Stimulated activated CD8-positive, alpha-beta memory T cell treated with anti-CD3 and anti-CD28 coated beads, Interleukin-15, amount 100 ng/mL, for 24 hours (primary cell): ENCODE results near the gene OR51E1.

ENCODE experiments used
- DNase-seq: peaks from one replicate; pipeline ENCODE4 v3.0.0-alpha.2; 2020; ENCODE audit warnings: low read depth

Gene OR51E1, protein sequence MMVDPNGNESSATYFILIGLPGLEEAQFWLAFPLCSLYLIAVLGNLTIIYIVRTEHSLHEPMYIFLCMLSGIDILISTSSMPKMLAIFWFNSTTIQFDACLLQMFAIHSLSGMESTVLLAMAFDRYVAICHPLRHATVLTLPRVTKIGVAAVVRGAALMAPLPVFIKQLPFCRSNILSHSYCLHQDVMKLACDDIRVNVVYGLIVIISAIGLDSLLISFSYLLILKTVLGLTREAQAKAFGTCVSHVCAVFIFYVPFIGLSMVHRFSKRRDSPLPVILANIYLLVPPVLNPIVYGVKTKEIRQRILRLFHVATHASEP

DNA sequence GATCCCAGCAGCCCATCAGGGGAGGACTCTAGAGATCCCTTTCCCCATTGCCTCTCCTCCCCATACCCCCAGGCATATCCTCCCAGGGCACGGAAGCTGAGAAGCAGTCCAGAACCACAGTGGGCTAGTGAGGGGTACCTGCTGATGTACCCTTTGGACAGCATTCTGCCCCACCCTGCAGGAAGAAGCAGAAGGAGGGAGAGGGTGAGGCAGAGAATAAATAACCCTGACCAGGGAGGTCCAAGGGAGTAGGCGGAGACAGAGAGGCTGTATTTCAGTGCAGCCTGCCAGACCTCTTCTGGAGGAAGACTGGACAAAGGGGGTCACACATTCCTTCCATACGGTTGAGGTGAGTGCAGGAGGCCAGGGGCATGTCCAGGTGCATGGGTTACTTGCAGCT lies at the start of gene OR51E1:
TSS of gene OR51E1 (plus strand) at position 301 of the 400 bp plus-strand sequence. CDS start 8,545 bp downstream, outside the sequence.
- no peak for DNase-seq

DNA sequence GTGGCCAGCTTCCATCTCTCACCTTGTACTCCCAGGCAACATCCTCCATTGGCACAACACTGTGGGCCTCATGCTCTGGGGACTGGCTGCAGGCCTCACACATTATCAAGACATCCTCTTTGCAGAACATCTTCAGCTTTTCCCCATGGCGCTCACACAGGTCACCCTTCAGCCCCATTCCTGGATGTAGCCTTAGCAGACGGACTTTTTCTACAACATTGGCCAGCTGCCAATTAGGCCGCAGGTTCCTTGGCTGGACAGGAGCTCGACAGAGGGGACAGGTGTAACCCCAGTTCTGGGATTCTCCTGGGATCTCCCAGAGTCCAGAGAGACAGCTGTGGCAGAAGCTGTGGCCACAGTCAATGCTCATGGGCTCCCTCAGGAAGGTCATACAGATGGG lies 38.7 kb upstream of the OR51E1 start:
- no peak for DNase-seq

DNA sequence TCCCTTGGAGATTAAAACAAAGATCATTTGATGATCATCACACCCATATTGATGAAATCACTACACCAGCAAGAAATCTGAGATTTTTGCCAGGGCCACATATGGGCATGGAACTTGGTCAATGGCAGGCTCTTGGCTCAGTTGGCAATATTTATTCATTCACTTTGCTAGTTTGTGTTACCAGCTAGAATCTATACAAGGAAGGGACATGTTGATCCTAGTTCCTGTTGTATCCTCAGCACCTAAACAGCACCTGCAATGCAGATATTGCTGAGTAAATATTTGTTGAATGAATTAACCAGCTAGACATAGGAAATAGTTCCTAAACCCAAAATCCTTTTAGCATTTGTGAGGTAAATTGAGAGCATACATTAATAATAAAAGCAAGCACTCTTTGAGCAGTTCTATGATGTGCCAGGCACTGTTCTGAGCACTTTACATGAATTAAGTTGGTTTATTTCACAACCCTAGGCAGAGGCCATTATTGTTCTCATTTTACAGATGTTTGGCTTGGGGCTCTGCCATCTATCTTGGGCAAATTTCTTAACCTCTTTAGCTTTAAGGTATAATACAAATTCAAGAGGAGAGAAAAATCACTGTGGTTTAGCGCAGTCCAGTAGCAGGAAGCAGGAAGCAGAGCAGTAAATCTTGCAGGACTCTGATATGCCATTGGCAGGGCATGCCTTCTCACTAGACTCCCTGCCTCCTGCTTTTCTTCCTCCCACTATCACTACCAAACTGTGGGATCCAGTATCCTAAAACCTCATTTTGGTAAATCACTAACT lies 37.4 kb upstream of the OR51E1 start:
- no peak for DNase-seq

DNA sequence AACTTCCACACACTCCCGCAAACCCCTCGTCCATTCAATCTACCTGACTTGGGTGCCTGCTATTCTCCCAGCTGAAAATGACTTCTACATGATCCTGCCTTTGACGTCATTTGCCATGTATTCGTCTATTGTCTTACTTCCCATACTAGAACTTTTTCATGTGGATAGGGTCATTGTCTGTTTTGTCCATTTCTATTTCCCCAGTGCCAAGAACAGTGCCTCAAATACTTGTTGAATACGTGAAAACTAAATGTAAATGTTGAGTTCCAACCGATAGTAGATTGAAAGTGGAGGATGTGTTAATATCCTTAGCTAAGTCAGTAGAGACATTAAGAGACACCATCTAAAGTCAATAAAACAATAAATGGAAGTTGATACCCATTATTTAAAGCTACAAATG lies 36.7 kb upstream of the OR51E1 start:
- no peak for DNase-seq

DNA sequence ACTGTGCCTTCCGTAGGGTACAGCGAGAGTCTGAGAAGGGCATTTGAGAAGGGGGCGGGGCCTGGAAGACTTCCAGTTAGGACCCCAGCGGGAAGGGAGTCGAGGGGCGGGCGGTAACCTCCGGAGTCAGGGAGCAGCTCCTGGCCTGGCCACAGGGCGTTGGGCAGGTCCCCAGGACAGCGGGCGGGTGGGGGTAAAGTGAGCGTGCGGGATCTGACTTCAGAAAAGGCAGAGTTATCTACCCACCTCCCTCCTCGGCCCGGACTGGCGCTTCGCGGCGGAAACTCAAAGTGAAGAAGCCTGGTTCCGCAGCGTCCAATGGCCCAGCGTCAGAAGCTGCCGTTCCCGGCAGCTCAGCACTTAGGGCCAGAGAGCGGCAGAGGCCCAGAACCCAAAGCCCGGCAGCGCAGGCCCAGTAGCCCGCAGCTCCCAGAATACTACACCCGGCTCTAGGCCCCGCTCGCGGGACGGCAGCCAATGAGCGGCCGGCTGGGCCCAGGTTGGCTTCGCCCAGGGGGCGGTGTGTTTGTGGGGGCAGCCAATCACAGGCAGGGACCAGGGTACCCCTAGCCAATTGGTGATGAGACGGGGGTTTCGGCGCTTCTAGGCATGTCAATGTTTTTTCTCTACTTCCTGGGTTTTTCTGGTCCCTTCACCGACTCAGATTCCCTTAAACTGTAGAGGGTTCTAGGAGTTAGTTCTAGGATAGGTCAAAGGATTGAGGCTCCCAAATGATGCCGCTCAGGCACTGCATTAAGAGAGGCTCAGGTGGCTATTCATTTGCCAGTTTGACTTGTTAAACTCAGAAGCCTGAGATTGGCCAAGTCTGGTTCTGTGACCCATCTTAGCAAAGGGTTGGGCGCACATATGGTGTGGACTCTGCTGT lies 35.8 kb upstream of the OR51E1 start, which contains the start of gene TRIM68:
TSS of gene TRIM68 (minus strand) at position 451 of the 886 bp plus-strand sequence. CDS start 2,727 bp downstream, outside the sequence.
- DNase-seq: peak; percentile 78

DNA sequence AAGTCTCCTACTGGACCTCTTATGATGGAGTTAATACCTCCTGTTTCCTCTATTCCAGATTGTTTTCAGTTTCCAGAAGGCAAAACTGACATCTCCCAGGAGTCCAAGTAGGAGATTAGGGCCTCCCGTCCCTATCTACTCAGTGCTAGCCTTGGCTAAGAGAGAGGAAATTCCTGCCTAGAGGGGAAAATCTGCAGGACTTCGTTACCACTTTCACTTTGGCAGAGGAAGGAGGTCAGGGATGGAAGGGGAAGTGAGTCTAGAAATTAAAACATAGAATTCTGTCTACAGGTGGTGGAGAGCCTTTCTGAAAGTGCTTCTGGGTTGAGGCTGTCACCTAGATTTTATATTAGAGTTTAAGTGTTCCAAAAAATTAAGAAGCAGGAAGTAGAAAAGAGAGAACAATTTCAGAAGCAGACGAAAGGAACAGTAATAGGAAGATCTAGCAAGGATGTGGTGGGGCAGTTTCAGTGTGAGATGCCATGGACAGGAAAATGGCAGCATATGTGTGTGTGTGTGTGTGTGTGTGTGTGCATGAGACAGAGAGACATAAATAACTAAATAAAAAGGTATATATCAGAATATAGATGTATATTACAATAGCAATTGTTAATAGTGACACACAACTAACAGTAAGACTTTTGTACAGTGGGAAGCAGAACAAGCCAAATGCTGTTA lies 33.4 kb upstream of the OR51E1 start:
- no peak for DNase-seq

DNA sequence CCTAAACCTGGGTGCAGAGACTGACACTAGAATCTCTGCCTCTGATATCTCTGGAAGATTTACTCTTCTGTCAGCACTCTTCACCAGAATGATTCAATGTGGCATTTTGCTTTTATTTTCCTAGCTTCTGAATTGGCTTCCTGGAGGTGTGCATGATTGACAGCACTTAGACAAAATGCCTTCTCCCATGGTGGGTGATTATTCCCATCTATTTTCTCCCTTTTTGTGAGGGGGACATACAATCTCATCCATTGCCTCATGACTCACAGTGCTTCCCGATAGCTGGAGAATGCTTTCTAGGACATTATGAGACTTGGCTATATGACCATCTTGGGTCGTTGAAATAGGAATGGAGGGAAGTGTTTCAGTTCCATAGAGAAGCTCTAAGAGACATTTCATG lies 31.8 kb upstream of the OR51E1 start:
- DNase-seq: no peak

DNA sequence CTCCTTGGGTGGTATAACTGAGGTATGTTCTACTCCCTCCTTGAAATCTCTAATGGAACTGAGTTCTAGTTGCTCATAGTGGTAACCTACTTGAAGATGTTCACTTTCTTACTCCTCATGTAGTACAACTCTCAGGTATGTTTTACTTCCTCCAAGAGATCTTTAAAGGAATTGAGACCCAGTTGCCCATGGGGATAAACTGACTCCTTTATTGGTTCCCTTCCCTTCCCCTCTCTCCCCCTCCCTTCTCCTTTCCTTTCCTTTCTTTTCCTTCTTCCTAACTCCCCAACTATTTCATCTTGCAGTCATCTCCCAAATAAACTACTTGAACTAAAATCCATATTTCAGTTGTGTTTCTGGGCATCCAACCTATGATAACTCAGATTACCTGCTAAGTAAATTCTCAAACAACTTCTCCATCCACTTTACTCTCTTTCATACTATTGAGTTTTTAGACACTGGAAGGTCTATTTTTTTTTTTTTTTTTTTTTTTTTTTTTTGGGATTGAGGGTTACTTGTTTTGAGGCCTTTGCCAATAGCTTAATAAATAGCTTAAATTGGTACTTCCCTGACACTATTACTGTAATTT lies 27.8 kb upstream of the OR51E1 start:
- DNase-seq: no peak

DNA sequence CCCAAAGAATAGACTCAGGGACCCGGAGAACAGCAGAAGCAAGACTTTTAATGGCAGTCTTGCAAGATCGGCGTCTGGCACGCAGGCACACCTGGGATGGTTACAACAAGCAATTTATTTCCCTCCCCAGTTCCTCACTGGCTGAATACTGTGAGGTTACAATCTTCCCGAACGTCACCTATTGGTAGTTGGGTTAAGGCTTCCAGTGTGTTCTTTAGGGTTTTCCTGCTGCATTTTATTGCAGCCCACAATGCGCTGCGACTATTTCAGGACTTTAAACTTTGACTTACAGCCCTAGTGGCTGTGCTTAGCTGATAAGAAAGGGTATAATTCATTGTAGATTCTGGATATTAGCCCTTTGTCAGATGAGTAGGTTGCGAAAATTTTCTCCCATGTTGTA lies 24.3 kb upstream of the OR51E1 start:
- DNase-seq: no peak

DNA sequence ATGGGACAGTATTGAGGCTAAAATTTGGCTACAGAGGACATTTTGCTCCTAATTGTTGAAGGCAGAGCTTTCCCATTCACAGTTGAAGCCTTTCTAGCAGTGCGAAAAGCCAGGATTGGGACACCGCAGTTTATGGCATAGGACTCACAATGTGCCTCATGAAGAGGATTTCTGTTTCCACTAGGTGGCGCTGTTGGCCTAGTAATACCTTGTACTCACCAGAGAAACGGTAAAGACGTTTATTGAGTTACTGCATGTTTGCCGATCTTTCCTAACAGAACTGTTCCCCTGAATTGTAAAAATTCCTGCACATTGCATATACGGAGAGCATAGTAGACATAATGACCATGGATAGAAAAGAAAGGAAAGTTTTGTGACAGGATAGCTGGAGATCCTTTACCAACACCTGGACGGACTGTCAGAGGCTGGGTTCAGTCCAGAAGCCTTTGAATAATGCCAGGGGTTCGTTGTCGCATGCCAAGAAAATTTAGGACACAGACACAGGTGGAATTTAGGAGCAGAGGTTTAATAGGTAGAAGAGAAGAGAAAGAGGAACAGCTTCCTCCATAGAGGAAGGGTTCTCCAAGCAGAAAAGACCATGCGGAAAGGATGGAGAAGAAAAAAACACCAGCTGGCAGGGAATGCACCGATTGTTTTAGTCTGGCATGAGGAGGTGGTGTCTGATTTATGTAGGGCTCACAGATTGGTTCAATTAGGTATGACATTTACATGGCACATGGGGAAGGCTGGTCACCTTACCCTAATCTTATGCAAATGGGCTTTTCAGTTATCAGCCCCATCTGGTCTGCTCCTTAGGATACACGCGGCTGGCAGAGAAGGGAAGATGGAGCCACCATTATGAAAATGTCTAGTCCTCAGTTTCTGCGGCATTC lies 17.3 kb upstream of the OR51E1 start:
- DNase-seq: no peak

DNA sequence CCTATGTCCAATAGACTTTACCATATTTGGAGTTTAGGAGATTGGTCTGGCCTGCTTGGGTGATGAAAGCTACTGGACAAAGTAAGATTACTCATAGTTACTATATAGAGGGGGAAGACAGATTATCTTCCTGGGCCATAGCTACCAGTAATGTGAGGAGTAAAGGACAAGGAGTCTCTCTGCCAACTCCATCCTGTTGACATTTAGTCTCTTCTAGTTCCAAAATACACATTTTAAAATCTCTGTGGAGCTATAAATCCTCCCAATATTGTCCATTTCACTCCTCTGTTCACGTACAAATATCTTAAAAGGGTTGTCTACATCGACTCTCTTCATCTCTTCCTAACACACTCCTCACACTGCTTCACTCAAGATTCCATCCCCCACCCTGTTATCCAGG lies 7.6 kb upstream of the OR51E1 start:
- DNase-seq: no peak

DNA sequence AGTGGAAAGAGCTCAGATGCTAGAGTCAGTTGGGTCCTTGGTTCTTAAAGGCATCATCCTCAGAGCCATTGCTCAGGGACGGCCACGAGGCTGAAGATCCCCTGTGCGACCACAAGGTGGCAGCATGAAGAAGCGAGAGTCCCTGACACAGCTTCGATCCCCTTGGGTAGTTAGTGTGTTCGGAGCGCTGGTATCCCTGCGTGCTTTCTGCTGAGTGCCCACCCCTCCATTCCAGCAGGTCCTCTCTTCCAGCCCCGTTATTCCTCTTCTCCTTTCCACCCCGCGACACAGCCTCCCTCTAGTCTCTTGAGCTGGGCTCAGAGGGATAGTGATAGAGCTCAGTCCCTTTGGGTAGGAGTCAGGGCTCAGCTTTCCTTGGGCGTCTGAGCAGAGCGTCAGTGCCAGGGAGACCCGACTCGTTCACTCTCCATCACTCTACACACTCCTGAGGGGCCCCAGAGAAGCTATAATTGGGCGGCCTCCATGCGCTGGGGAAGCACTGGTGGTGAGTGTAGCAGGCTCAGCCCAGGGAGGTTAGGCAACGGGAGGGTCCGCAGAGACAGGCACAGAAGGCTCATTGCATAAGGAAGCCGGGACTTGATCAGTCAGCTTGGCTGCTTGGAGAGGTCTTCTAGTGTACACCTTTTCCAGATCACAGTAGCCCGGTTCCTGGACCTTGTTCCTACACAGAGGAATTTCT lies 6.7 kb upstream of the OR51E1 start, which contains the start of gene OR51D1:
TSS of gene OR51D1 (plus strand) at position 516 of the 700 bp plus-strand sequence. CDS start 2,314 bp downstream, outside the sequence.
- DNase-seq: peak; percentile 45

DNA sequence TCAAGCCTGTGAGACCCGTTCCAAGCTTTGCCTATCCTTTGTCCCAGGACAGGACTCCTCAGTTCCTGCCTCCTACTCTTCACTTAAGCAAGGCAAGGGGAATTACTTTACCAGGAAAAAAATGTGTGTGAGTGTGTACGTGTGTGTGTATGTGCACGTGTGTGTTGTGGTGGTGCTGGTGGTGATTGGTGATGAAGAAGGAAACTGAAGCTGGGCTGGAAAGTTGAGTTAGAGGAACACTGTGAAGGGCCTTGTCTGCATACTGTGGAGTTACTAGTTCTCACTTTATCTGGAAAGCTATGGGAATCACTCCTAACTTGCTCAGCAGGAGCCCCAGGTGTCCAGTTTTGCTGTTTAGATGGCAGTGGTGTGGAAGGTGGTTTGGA lies 6.1 kb upstream of the OR51E1 start:
- DNase-seq: no peak

DNA sequence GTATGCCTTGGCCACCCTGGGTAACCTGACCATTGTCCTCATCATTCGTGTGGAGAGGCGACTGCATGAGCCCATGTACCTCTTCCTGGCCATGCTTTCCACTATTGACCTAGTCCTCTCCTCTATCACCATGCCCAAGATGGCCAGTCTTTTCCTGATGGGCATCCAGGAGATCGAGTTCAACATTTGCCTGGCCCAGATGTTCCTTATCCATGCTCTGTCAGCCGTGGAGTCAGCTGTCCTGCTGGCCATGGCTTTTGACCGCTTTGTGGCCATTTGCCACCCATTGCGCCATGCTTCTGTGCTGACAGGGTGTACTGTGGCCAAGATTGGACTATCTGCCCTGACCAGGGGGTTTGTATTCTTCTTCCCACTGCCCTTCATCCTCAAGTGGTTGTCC lies 3.9 kb upstream of the OR51E1 start:
- no peak for DNase-seq

DNA sequence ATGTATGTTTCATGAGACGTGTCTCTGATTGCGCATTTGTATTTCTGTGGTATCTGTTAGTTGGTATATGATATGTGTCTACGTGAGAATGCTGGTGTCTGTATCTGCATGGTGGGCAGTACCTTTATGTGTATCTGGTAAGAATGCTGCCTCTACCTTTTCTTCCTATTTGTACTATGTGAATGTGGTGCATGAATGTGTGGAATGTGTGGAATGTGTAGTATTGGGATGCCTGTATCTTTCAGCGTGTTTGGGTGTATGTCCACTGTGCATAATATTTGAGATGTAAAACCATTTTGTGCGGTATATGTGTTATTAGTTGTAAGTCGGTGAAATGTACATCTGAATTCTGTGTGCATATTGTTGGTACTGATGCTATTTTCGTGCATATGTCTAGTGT lies 2.3 kb upstream of the OR51E1 start:
- no peak for DNase-seq

DNA sequence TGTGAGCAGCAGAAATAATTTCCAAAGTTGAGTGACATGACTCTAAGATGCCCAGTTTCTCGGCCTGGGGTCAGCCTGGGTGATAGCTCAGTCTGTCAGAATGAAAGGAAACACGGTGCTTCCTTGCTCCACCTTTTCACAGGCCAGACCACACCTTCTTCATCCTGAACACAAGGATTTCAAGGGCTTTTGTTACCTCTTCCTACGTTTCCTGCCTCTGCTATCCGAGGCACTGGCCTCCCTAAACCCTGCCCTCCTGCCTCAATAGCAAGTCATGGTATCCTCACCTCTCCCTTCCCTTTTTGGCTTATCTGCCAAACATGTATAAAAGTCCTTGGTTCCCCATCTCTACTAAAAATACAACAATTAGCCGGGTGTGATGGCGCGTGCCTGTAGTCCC lies 1.7 kb upstream of the OR51E1 start:
- DNase-seq: no peak

DNA sequence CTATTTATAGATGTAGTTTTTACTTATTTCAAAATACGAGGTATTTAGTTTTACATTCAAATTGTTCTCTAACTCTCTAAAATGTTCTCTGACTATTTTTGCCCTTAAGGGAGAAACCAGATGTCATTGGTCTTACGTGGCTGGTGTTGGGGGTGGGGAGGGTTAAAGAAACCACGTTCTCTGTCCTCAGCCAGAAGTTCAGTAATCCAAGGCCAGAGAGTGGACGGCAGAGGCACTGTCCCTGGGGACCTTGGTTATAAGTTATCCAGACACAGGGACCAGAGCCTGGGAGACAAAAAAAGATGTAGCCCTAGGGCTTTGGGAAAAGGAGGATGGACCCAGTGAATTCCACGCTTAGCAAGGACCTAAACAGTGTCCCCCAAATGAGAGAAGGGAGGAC lies 706 bp upstream of the OR51E1 start:
- DNase-seq: no peak

DNA sequence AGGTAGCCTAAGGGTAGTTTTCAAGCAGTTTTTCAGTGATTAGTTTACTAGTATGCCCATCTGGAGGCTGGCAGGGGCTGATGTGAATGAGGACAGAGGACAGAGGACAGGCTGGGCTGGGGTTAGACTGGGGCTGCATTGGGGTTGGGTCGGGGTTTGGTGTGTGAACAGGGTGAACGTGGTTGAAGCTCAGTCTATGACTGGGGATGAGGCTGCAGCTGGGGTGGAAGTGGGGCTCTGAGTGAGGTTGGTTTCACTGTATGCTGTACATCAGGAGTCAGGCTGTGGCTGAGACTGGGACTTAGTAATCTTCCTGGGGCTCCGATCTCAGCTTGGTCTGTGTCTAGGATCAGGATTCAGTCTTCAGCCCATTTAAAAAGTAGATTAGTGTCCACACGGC lies 451 bp downstream of the OR51E1 start:
- DNase-seq: no peak

DNA sequence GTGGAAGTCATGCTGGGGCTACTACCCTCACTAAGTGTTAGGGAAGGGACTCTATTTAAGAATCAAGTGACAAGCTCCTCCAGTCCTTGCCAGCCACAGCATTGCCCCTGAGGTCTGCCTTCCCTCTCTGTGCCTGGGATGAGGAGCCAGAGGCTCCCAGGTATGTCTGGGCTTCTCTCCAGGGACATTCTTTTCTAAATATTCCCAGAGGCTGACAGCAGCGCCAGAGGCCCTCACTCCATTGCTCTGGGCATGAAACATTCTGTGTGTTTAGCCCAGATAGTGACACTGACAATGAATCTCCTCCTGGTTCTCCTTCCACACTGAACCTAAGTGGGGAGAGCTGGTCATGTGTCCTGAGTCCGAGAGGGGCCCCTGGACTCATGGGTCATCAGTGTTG lies 2.2 kb downstream of the OR51E1 start:
- DNase-seq: no peak

DNA sequence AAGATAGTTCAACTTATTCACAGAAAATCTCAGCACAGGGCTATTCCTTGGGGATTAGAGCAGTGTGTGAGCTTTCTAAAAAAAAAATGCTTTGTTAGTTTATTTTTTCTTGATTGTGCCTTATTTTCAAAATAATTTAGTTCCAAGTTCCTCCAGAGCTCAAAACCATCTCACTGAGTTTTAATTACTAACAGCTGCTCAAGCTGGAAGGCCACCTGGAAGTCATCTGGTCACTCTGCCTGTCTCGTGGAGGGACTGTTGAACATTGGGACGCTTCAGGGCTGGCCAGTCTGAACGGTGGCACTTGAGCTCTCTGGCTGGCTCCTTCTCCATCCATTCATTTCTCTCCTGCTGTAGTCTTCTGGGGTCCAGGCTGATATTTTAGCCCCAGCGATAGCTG lies 4.0 kb downstream of the OR51E1 start:
- DNase-seq: no peak
